HEK293 (cell line): ENCODE results near the gene PLEKHD1.

Experiments used
- ZNF202 ChIP-seq: fragments of 450-650 bp; formaldehyde crosslinking; IDR thresholded peaks from 2 replicates; pipeline ENCODE4 v1.5.1; 2016; ENCODE audit warnings: missing biosample characterization, missing genetic modification characterization, borderline replicate concordance
- ZNF510 ChIP-seq: fragments of 450-650 bp; formaldehyde crosslinking; IDR thresholded peaks from 2 replicates; pipeline ENCODE4 v1.5.1; 2018; ENCODE audit warnings: mild to moderate bottlenecking, missing genetic modification characterization, missing biosample characterization; ENCODE audit not compliant: insufficient replicate concordance
- TF ChIP-seq, protein P1 (sequence below): fragments of 450-650 bp; formaldehyde crosslinking; optimal IDR thresholded peaks from 2 replicates; pipeline ENCODE3; 2016; ENCODE audit warnings: missing biosample characterization, mild to moderate bottlenecking, missing genetic modification characterization

DNA sequence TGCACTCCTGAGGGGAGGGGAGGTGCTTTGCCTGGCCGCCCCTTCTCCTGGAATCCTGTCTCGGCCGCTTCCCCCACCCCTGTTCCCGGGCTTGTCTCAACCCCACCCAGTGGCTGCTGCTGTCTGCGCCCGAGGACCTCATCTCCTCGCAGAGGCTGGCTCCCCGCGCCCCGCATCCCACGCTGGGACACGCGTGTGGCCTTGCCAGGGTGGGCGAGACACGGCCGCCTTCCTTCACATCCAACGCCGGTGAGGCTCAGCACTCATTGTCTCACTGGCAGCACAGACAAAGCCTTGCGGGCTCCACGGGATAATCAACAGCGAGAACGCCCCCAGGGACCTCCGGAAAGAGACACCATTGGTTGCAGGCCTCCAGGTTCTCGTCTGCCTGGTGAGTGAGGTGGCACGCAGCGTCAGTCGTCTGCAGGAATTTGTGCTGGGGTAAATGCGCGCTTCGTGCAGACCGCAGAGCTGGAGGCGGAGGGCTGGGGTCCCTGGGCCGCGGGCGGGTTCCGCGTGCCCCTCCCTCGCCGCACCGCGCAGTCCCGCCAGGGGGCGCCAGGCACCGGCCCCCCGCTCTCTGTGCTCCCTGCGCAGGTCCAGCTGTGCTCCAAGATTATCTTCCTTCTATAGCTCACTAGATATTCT is 63.3 kb downstream of the PLEKHD1 start:
- TF ChIP-seq ZNF510 (tag by site-specific recombination) (no peak), ZNF202 (no peak)
- TF ChIP-seq, protein P1, sequence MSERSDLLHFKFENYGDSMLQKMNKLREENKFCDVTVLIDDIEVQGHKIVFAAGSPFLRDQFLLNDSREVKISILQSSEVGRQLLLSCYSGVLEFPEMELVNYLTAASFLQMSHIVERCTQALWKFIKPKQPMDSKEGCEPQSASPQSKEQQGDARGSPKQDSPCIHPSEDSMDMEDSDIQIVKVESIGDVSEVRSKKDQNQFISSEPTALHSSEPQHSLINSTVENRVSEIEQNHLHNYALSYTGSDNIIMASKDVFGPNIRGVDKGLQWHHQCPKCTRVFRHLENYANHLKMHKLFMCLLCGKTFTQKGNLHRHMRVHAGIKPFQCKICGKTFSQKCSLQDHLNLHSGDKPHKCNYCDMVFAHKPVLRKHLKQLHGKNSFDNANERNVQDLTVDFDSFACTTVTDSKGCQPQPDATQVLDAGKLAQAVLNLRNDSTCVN (tag by site-specific recombination): no peak
